GM12875 (cell line): ENCODE results near the gene CDHR1.

Experiments
- H3K4me3 ChIP-seq: one replicate; pipeline ENCODE4 v1.5.1; 2011; ENCODE audit warnings: low read depth, low read length, control low read depth
- CTCF ChIP-seq: IDR thresholded peaks from 2 replicates; pipeline ENCODE4 v1.5.1; 2011; ENCODE audit warnings: low read depth, mild to moderate bottlenecking, control low read depth, inconsistent platforms, low read length, moderate library complexity, borderline replicate concordance; ENCODE audit not compliant: insufficient read depth

Gene CDHR1

GRCh38 chr10:84254552-84255478 is 60.5 kb downstream of the CDHR1 start:
- no peak for TF ChIP-seq CTCF
- no peak overlapping the region for H3K4me3 ChIP-seq

- no peak overlapping the region for H3K4me3 ChIP-seq
- TF ChIP-seq CTCF: peak; percentile 64
These were observed 62.4 kb downstream of the CDHR1 start for GRCh38 chr10:84256510-84257342.

- H3K4me3 ChIP-seq: no peak overlapping the region
- no peak for TF ChIP-seq CTCF
These were observed 63.1 kb downstream of the CDHR1 start for GRCh38 chr10:84257343-84258020.

GRCh38 chr10:84258034-84258695 is 63.8 kb downstream of the CDHR1 start:
- H3K4me3 ChIP-seq: no peak overlapping the region
- no peak for TF ChIP-seq CTCF

- H3K4me3 ChIP-seq: no peak overlapping the region
- TF ChIP-seq CTCF: no peak
These were observed 67.0 kb downstream of the CDHR1 start for GRCh38 chr10:84261236-84261915.
